SK-N-MC (cell line): ENCODE measurements around the gene SMARCA1.

ENCODE experiments used
- EZH2 ChIP-seq: fragments of 200-600 bp; sonication (generic); IDR thresholded peaks from one replicate; pipeline ENCODE4 v1.6.1; 2017; ENCODE audit warnings: antibody characterized with exemption
- FOXP2 ChIP-seq: optimal IDR thresholded peaks from 2 replicates; pipeline ENCODE3; 2011; ENCODE audit warnings: mild to moderate bottlenecking, moderate library complexity; ENCODE audit not compliant: insufficient read depth; ENCODE audit errors: extremely low read length, control extremely low read depth
- POLR2AphosphoS5 ChIP-seq: IDR thresholded peaks from 2 replicates; pipeline ENCODE4 v1.6.1; 2012; ENCODE audit warnings: mild to moderate bottlenecking, low read depth, low read length, borderline replicate concordance

GRCh38 chrX:129524250-129524850 is 1.1 kb upstream of the SMARCA1 start:
- TF ChIP-seq POLR2AphosphoS5 = no peak
- TF ChIP-seq EZH2 = no peak
- no peak for TF ChIP-seq FOXP2
